Parathyroid adenoma (tissue), 2 donors: Measurements from ENCODE around the gene BCKDHB.
"Not testable (repeated sequence)": the region's sequence is repeated elsewhere in the genome, so short reads cannot be mapped to it uniquely, and the experiment has no call there.

Experiments used
- H2AFZ ChIP-seq: fragments of 300-600 bp; sonication (generic); one replicate; pipeline ENCODE4 v1.7.0; 2017; ENCODE audit warnings: antibody characterized with exemption, mild to moderate bottlenecking
- H3K27ac ChIP-seq: fragments of 300-600 bp; sonication (generic); one replicate; pipeline ENCODE4 v1.7.0; 2017
- H3K27me3 ChIP-seq: fragments of 300-600 bp; sonication (generic); one replicate; pipeline ENCODE4 v1.7.0; 2017; ENCODE audit warnings: low read length; ENCODE audit not compliant: control insufficient read depth, insufficient read depth
- H3K36me3 ChIP-seq: fragments of 300-600 bp; sonication (generic); one replicate; pipeline ENCODE4 v1.7.0; 2017; ENCODE audit warnings: low read length; ENCODE audit not compliant: control insufficient read depth, insufficient read depth
- H3K4me1 ChIP-seq: fragments of 300-600 bp; sonication (generic); one replicate; pipeline ENCODE4 v1.7.0; 2017; ENCODE audit warnings: control low read depth
- H3K4me2 ChIP-seq: fragments of 300-600 bp; sonication (generic); one replicate; pipeline ENCODE4 v1.7.0; 2017; ENCODE audit warnings: low read length
- H3K4me3 ChIP-seq: fragments of 300-600 bp; sonication (generic); one replicate; pipeline ENCODE4 v1.7.0; 2017; ENCODE audit warnings: low read depth, low read length
- H3K79me2 ChIP-seq: fragments of 300-600 bp; sonication (generic); one replicate; pipeline ENCODE4 v1.7.0; 2017; ENCODE audit warnings: control low read depth
- H3K9ac ChIP-seq: fragments of 300-600 bp; sonication (generic); one replicate; pipeline ENCODE4 v1.7.0; 2017; ENCODE audit warnings: mild to moderate bottlenecking
- H3K9me3 ChIP-seq: fragments of 300-600 bp; sonication (generic); one replicate; pipeline ENCODE4 v1.7.0; 2017; ENCODE audit warnings: low read length; ENCODE audit not compliant: control insufficient read depth
- CTCF ChIP-seq: fragments of 300-600 bp; sonication (generic); IDR thresholded peaks from one replicate; pipeline ENCODE4 v1.7.0; 2017; ENCODE audit warnings: antibody characterized with exemption, mild to moderate bottlenecking
- donor health status: primary hyperparathyroidism.

BCKDHB gene

GRCh38 chr6:80205404-80205803 is 98.9 kb downstream of the BCKDHB start:
- no peaks in the 10 kb centered on the region for H3K9me3 ChIP-seq
- H3K36me3 ChIP-seq, result no peaks in the 10 kb centered on the region
- no peak overlapping the region for H2AFZ ChIP-seq
- TF ChIP-seq CTCF, result no peak
- H3K27ac ChIP-seq, result no peak overlapping the region
- H3K27me3 ChIP-seq, result no peaks in the 10 kb centered on the region
- H3K9ac ChIP-seq, result no peak overlapping the region
- H3K4me1 ChIP-seq, result no peaks in the 10 kb centered on the region
- no peak overlapping the region for H3K4me2 ChIP-seq
- no peaks in the 10 kb centered on the region for H3K79me2 ChIP-seq
- no peak overlapping the region for H3K4me3 ChIP-seq

GRCh38 chr6:80206758-80207157 is 100.3 kb downstream of the BCKDHB start:
- Histone ChIP-seq H3K4me1 (no peaks in the 10 kb centered on the region), H3K36me3 (no peaks in the 10 kb centered on the region), H3K9ac (no peak overlapping the region), H3K4me3 (no peak overlapping the region), H3K27ac (no peak overlapping the region), H2AFZ (no peak overlapping the region), H3K9me3 (no peaks in the 10 kb centered on the region), H3K27me3 (no peaks in the 10 kb centered on the region), H3K4me2 (no peak overlapping the region), H3K79me2 (no peaks in the 10 kb centered on the region)
- TF ChIP-seq CTCF, result no peak

GRCh38 chr6:80209430-80209829 is 103.0 kb downstream of the BCKDHB start:
- Histone ChIP-seq H3K36me3 (no peaks in the 10 kb centered on the region), H2AFZ (no peak overlapping the region)

GRCh38 chr6:80210618-80211017 is 104.1 kb downstream of the BCKDHB start:
- no peak overlapping the region for H2AFZ ChIP-seq
- H3K9me3 ChIP-seq, result no peaks in the 10 kb centered on the region
- no peaks in the 10 kb centered on the region for H3K79me2 ChIP-seq
- no peak overlapping the region for H3K4me3 ChIP-seq
- no peaks in the 10 kb centered on the region for H3K4me1 ChIP-seq
- no peaks in the 10 kb centered on the region for H3K36me3 ChIP-seq
- TF ChIP-seq CTCF, result no peak
- H3K27me3 ChIP-seq, result no peaks in the 10 kb centered on the region
- no peak overlapping the region for H3K4me2 ChIP-seq
- no peak overlapping the region for H3K9ac ChIP-seq
- H3K27ac ChIP-seq, result no peak overlapping the region

More at GRCh38 chr6:80209430-80209829, 103.0 kb downstream of the BCKDHB start:
- no peaks in the 10 kb centered on the region for H3K27me3 ChIP-seq
- H3K4me3 ChIP-seq, result no peak overlapping the region
- no peak overlapping the region for H3K9ac ChIP-seq
- H3K79me2 ChIP-seq, result no peaks in the 10 kb centered on the region
- no peak overlapping the region for H3K4me2 ChIP-seq
- H3K4me1 ChIP-seq, result no peaks in the 10 kb centered on the region
- no peaks in the 10 kb centered on the region for H3K9me3 ChIP-seq
- H3K27ac ChIP-seq, result no peak overlapping the region
- TF ChIP-seq CTCF, result no peak

GRCh38 chr6:80211286-80211685 is 104.8 kb downstream of the BCKDHB start:
- H3K9ac ChIP-seq, result no peak overlapping the region
- H3K79me2 ChIP-seq, result no peaks in the 10 kb centered on the region
- TF ChIP-seq CTCF, result no peak
- H3K9me3 ChIP-seq, result no peaks in the 10 kb centered on the region
- H3K4me2 ChIP-seq, result no peak overlapping the region
- H3K27ac ChIP-seq, result no peak overlapping the region
- H2AFZ ChIP-seq, result no peak overlapping the region
- H3K4me3 ChIP-seq, result no peak overlapping the region
- H3K36me3 ChIP-seq, result no peaks in the 10 kb centered on the region
- no peaks in the 10 kb centered on the region for H3K27me3 ChIP-seq
- H3K4me1 ChIP-seq, result no peaks in the 10 kb centered on the region

GRCh38 chr6:80211890-80212289 is 105.4 kb downstream of the BCKDHB start:
- H3K36me3 ChIP-seq, H3K9ac ChIP-seq, H3K27me3 ChIP-seq, H3K4me3 ChIP-seq, H2AFZ ChIP-seq, H3K9me3 ChIP-seq, H3K27ac ChIP-seq, H3K79me2 ChIP-seq, H3K4me2 ChIP-seq, H3K4me1 ChIP-seq: not testable (repeated sequence)
